Measurements from ENCODE around the gene PRSS37.

- TF ChIP-seq EZH2 (optimal IDR thresholded peaks at IDR 0.05; ENCODE audit: low read depth, low read length) (no peak), CTCF (IDR thresholded peaks at IDR 0.05; ENCODE audit: low read length) (no peak), EZH2phosphoT487 (IDR thresholded peaks at IDR 0.05; ENCODE audit: low read length) (no peak)
Observed at GRCh38 chr7:141838581-141838980, 2.7 kb downstream of the PRSS37 start.
